ENCODE measurements around the gene MCAT. TPM values are rescaled to one million over a fixed set of nuclear protein-coding genes. Genes with fewer than 3 reads are reported as not detected.
A peak's percentile ranks its signal among the peaks of the same experiment; 100 is the strongest.

Gene MCAT
- total RNA-seq, 1 donor from 2014 or later, result 4.6 TPM

- peak overlapping the region; percentile 21 to 69 for H3K27ac ChIP-seq
- H3K4me1 ChIP-seq, result peaks cover 3 to 9% of the 10 kb centered on the region in 2 donors
- TF ChIP-seq, protein P1, sequence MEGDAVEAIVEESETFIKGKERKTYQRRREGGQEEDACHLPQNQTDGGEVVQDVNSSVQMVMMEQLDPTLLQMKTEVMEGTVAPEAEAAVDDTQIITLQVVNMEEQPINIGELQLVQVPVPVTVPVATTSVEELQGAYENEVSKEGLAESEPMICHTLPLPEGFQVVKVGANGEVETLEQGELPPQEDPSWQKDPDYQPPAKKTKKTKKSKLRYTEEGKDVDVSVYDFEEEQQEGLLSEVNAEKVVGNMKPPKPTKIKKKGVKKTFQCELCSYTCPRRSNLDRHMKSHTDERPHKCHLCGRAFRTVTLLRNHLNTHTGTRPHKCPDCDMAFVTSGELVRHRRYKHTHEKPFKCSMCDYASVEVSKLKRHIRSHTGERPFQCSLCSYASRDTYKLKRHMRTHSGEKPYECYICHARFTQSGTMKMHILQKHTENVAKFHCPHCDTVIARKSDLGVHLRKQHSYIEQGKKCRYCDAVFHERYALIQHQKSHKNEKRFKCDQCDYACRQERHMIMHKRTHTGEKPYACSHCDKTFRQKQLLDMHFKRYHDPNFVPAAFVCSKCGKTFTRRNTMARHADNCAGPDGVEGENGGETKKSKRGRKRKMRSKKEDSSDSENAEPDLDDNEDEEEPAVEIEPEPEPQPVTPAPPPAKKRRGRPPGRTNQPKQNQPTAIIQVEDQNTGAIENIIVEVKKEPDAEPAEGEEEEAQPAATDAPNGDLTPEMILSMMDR (IDR thresholded peaks at IDR 0.05), result no peak
- no peaks in the 10 kb centered on the region for H3K9me3 ChIP-seq
- no peak for DNase-seq (ENCODE audit: low spot score in 2 of 2)
- peaks cover 15 to 25% of the 10 kb centered on the region in 2 donors for H3K36me3 ChIP-seq
- no peak overlapping the region for H3K4me3 ChIP-seq
- intact Hi-C loops (cut with DNase I), result no loop called here
- H3K27me3 ChIP-seq, result no peaks in the 10 kb centered on the region
Observed at GRCh38 chr22:43131773-43132501, 11.3 kb downstream of the MCAT start.

DNA sequence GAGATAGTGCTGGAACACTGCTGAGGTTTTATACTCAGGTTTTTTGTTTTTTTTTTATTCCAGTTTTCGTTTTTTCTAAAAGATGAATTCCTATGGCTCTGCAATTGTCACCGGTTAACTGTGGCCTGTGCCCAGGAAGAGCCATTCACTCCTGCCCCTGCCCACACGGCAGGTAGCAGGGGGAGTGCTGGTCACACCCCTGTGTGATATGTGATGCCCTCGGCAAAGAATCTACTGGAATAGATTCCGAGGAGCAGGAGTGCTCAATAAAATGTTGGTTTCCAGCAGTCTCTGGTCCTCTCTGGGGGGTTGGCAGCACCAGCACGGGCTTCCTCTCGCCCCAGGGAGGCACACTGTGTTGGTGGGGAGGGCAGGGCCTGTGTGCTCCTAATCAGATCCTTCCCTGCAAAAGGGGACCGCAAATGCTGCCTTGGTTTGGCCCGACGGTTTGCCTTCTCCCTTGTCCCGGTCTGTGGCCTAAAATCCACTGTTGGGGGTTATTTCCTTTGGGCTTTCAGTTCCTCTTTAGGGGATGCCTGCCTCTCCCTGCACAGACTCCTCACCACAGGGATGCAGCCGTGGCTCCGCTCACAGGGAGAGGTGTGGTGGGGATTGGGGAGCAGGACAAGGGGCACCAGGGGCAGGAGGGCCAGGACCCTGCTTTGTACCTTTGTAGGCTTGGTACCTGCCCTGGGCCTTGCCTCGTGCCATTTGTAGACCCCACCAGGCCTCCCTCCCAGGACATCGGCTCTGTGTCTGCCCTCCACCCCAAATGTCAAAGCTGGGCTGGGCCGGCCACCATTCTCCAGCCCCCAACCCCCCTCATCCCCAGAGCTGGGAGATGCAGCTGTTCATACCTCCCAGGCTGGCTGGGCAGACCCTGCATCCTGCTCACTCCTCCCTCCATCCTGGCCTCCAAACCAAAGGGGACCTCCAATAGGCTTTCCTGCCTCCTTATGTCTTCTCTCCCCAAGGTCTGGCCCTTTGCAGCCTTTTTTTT lies 13.5 kb downstream of the MCAT start:
- intact Hi-C loops (cut with DNase I), result no loop called here
- no peak overlapping the region for H3K4me3 ChIP-seq
- H3K27ac ChIP-seq, result no peak overlapping the region
- H3K9me3 ChIP-seq, result no peaks in the 10 kb centered on the region
- no peaks in the 10 kb centered on the region for H3K27me3 ChIP-seq
- TF ChIP-seq, protein P1 (IDR thresholded peaks at IDR 0.05), result no peak
- DNase-seq (ENCODE audit: low spot score in 2 of 2), result no peak
- peaks cover 4 to 7% of the 10 kb centered on the region in 2 donors for H3K36me3 ChIP-seq
- peaks cover 3 to 9% of the 10 kb centered on the region in 2 donors for H3K4me1 ChIP-seq

DNA sequence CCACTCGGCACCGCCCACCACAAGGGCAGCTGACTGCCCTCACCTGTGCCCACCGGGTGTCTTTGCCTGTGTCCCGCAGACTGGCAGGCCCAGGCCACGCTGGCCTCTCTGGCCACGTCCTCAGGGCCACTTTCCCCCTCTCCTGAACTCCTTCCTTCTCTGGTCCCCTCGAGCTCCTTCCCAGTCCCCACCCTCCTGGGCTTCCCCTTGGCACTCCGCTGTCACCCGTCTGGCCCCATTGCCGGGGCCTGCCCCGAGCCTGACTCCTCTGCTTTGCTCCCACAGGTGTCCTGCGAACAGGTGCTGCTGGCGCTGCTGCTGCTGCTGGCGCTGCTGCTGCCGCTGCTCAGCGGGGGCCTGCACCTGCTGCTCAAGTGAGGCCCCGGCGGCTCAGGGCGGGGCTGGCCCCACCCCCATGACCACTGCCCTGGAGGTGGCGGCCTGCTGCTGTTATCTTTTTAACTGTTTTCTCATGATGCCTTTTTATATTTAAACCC lies 14.2 kb downstream of the MCAT start:
- TF ChIP-seq, protein P1 (IDR thresholded peaks at IDR 0.05), result no peak
- intact Hi-C loops (cut with DNase I), result no loop called here
- no peaks in the 10 kb centered on the region for H3K9me3 ChIP-seq
- H3K36me3 ChIP-seq, result no peaks in the 10 kb centered on the region
- no peak overlapping the region for H3K27ac ChIP-seq
- DNase-seq (ENCODE audit: low spot score in 2 of 2), result no peak
- H3K4me1 ChIP-seq, result peaks cover 3 to 9% of the 10 kb centered on the region in 2 donors
- H3K4me3 ChIP-seq, result no peak overlapping the region
- no peaks in the 10 kb centered on the region for H3K27me3 ChIP-seq

DNA sequence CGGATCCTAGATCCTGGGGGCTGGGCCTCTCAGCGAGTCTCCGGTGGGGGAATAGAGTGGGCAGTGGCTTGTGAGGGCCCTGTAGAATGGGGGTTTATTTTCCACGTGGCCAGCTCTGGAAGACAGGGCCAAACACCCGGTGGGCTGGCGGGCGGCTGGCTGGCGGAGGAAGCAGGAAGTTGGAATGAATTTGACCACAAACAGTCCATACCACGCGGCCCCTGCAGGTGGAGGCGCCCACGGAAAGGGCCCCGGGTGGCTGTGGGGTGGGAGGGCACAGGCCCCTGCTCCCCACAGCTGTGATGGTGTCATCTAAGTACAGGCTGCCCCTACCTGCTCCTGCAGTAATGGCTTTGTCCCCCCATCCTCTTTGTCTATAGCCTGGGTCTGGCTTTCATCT lies 15.1 kb downstream of the MCAT start:
- no peak overlapping the region for H3K27ac ChIP-seq
- intact Hi-C loops (cut with DNase I), result no loop called here
- H3K4me3 ChIP-seq, result no peak overlapping the region
- H3K36me3 ChIP-seq, result no peaks in the 10 kb centered on the region
- TF ChIP-seq, protein P1 (IDR thresholded peaks at IDR 0.05), result no peak
- H3K4me1 ChIP-seq, result peaks cover 3 to 9% of the 10 kb centered on the region in 2 donors
- no peak for DNase-seq (ENCODE audit: low spot score in 2 of 2)
- H3K9me3 ChIP-seq, result no peaks in the 10 kb centered on the region
- no peaks in the 10 kb centered on the region for H3K27me3 ChIP-seq

- Histone ChIP-seq H3K36me3 (no peaks in the 10 kb centered on the region), H3K4me1 (peaks cover 2 to 8% of the 10 kb centered on the region in 2 donors), H3K9me3 (no peaks in the 10 kb centered on the region), H3K27ac (no peak overlapping the region), H3K27me3 (no peaks in the 10 kb centered on the region), H3K4me3 (no peak overlapping the region)
- intact Hi-C loops (cut with DNase I), result no loop called here
- no peak for DNase-seq (ENCODE audit: low spot score in 2 of 2)
- TF ChIP-seq, protein P1 (IDR thresholded peaks at IDR 0.05), result no peak
Observed at GRCh38 chr22:43127166-43127908, 15.9 kb downstream of the MCAT start.
